A549 treated with GW870086 at 1 μM for 4 hours (cell line): Measurements from ENCODE around the gene ZNF281. TPM values are rescaled to one million over a fixed set of nuclear protein-coding genes. Genes with fewer than 3 reads are reported as not detected.

Source experiments
- total RNA-seq: library from RNA; stranded (reverse); fragments of 200-300 nt; extraction: Qiagen RNA extraction; gene quantifications from 5 replicates; pipeline ENCODE4 v1.2.3, GENCODE V29; 2022; ENCODE audit warnings: low read depth

ZNF281 gene
- total RNA-seq: 35.9 to 51.3 TPM (median 45.2 TPM) in 5 replicates

GRCh38 chr1:200409761-200410565 lies at the start of gene ZNF281:
Gene ZNF281, minus strand, starts transcription at chr1:200410036. Its CDS starts 331 bp downstream, at chr1:200409705.

Other genes starting within 250 kb of the ZNF281 start
- 6.5 to 12.0 TPM (median 10.2 TPM) in 5 replicates for gene KIF14, start 210.7 kb upstream of the ZNF281 start, total RNA-seq